Measurements from ENCODE around the gene HSPB6.

Gene HSPB6

GRCh38 chr19:35744430-35745327 is 12.2 kb downstream of the HSPB6 start:
- peak; percentile 87 to 98 for DNase-seq

GRCh38 chr19:35743640-35744429 is 13.0 kb downstream of the HSPB6 start:
- no peak for DNase-seq

GRCh38 chr19:35742121-35742724 is 14.6 kb downstream of the HSPB6 start, which contains the start of gene IGFLR1:
Gene IGFLR1 (minus strand): TSS chr19:35742452. CDS start chr19:35741180, 1,272 bp downstream.
- DNase-seq, result no peak

GRCh38 chr19:35741203-35741515 is 15.7 kb downstream of the HSPB6 start:
- no peak for DNase-seq

GRCh38 chr19:35740423-35741202 is 16.2 kb downstream of the HSPB6 start:
- peak; percentile 97 to 98 for DNase-seq

- DNase-seq, result no peak
These were observed 16.8 kb downstream of the HSPB6 start for GRCh38 chr19:35740108-35740422.

- no peak for DNase-seq
These were observed 17.3 kb downstream of the HSPB6 start for GRCh38 chr19:35739275-35740107.

GRCh38 chr19:35738887-35739229 is 18.0 kb downstream of the HSPB6 start:
- no peak for DNase-seq

GRCh38 chr19:35738021-35738886 is 18.6 kb downstream of the HSPB6 start:
- DNase-seq, result no peak

GRCh38 chr19:35736913-35737886 is 19.6 kb downstream of the HSPB6 start:
- no peak for DNase-seq

- no peak for DNase-seq
These were observed 21.9 kb downstream of the HSPB6 start for GRCh38 chr19:35734889-35735288.

- DNase-seq, result no peak
These were observed 22.6 kb downstream of the HSPB6 start for GRCh38 chr19:35734273-35734672.

- DNase-seq, result no peak
These were observed 23.4 kb downstream of the HSPB6 start for GRCh38 chr19:35733180-35734125.

GRCh38 chr19:35732540-35733179 is 24.2 kb downstream of the HSPB6 start:
- no peak for DNase-seq

GRCh38 chr19:35731779-35732405 is 24.9 kb downstream of the HSPB6 start:
- no peak for DNase-seq

GRCh38 chr19:35731353-35731752 is 25.5 kb downstream of the HSPB6 start:
- no peak for DNase-seq

- no peak for DNase-seq
These were observed 26.5 kb downstream of the HSPB6 start for GRCh38 chr19:35730326-35730725.

- DNase-seq, result no peak
These were observed 27.1 kb downstream of the HSPB6 start for GRCh38 chr19:35729763-35730162.

Measured in NCI-H187 (cell line).